Measurements from ENCODE around the gene SMIM30.

The SMIM30 gene

DNA sequence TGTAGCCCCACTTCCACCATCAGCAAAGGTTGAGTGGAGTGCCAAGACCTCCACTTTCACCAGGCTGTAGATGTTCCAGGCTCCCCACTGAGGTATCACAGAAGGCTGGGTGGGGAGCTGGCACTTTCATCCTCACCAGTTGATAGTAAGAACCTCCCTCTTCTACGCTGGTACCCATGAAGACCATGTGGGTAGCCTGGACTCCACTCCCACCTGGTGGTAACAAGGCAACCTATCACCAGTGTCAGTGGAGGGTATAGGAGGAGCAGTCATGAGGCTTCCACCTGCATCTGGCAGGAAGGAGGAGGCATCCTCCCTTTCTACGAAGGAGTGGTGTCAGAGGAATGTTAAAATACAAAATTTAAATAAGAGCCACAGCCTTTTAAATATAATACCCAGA is 4.4 kb downstream of the SMIM30 start:
- H3K36me3 ChIP-seq (ENCODE audit: control insufficient read depth in 5 of 5, insufficient read depth in 5 of 5, low read length in 5 of 5), result peaks cover 4 to 16% (median 6%) of the 10 kb centered on the region in 5 donors
- no peak overlapping the region for H3K27ac ChIP-seq (ENCODE audit: low read depth, low read length)
- no peaks in the 10 kb centered on the region for H3K9me3 ChIP-seq (ENCODE audit: control insufficient read depth in 5 of 5, low read length in 5 of 5)
- H3K27me3 ChIP-seq (ENCODE audit: control insufficient read depth in 5 of 5, insufficient read depth in 4 of 5, low read length in 5 of 5), result no peaks in the 10 kb centered on the region
- no peak overlapping the region for H3K9ac ChIP-seq (ENCODE audit: low read length in 5 of 5)
- H3K4me3 ChIP-seq (ENCODE audit: low read depth in 1 of 5, low read length in 5 of 5), result no peak overlapping the region
- peaks cover 0 to 14% (median 8%) of the 10 kb centered on the region in 5 donors for H3K4me1 ChIP-seq (ENCODE audit: control insufficient read depth in 5 of 5, insufficient read depth in 5 of 5, low read length in 5 of 5)

GRCh38 chr7:113109718-113110117 is 8.6 kb downstream of the SMIM30 start:
- H3K4me1 ChIP-seq (ENCODE audit: control insufficient read depth in 5 of 5, insufficient read depth in 5 of 5, low read length in 5 of 5), result peaks cover 0 to 3% (median 0%) of the 10 kb centered on the region in 5 donors
- H3K27me3 ChIP-seq (ENCODE audit: control insufficient read depth in 5 of 5, insufficient read depth in 4 of 5, low read length in 5 of 5), result no peaks in the 10 kb centered on the region
- H3K9me3 ChIP-seq (ENCODE audit: control insufficient read depth in 5 of 5, low read length in 5 of 5), result no peaks in the 10 kb centered on the region
- H3K9ac ChIP-seq (ENCODE audit: low read length in 5 of 5), result no peak overlapping the region
- H3K36me3 ChIP-seq (ENCODE audit: control insufficient read depth in 5 of 5, insufficient read depth in 5 of 5, low read length in 5 of 5), result peaks cover 0 to 8% (median 2%) of the 10 kb centered on the region in 5 donors
- no peak overlapping the region for H3K4me3 ChIP-seq (ENCODE audit: low read depth in 1 of 5, low read length in 5 of 5)
- H3K27ac ChIP-seq (ENCODE audit: low read depth, low read length), result no peak overlapping the region

GRCh38 chr7:113100121-113100603 is 18.2 kb downstream of the SMIM30 start:
- H3K4me1 ChIP-seq (ENCODE audit: control insufficient read depth in 5 of 5, insufficient read depth in 5 of 5, low read length in 5 of 5), result no peaks in the 10 kb centered on the region
- H3K9me3 ChIP-seq (ENCODE audit: control insufficient read depth in 5 of 5, low read length in 5 of 5), result no peaks in the 10 kb centered on the region
- no peaks in the 10 kb centered on the region for H3K27me3 ChIP-seq (ENCODE audit: control insufficient read depth in 5 of 5, insufficient read depth in 4 of 5, low read length in 5 of 5)
- no peaks in the 10 kb centered on the region for H3K36me3 ChIP-seq (ENCODE audit: control insufficient read depth in 5 of 5, insufficient read depth in 5 of 5, low read length in 5 of 5)
- H3K27ac ChIP-seq (ENCODE audit: low read depth, low read length), result no peak overlapping the region
- no peak overlapping the region for H3K4me3 ChIP-seq (ENCODE audit: low read depth in 1 of 5, low read length in 5 of 5)
- no peak overlapping the region for H3K9ac ChIP-seq (ENCODE audit: low read length in 5 of 5)

DNA sequence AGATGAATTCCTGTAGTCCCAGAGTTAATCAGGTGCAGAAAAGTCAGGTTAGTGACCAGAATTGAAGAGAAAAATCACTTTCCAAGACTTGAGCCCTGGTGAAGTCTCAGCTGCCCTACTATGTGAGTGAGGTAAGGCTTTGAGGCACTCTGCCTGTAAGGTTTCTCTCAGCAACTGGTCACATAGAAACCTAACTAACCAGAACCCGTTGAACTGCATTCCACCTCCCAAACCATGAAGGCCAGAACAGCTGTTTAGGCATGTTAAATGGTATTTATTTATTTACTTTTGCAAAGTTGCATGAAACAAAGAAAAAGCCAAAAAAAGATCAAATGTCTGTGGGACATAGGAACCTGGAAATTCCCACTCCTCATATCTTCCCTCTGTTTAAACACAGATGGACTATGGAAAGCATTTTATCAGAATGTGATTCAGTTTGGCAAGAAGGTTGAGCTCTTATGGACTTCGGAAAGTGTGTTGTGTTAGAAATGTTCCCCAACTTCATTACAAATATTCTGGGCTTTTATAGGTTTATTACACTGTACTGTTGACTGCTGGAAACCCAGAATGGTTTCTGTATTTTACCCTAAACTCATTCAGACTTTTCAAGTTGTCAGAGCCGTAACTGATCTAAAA is 19.0 kb downstream of the SMIM30 start:
- Histone ChIP-seq H3K27ac (ENCODE audit: low read depth, low read length) (no peak overlapping the region), H3K36me3 (ENCODE audit: control insufficient read depth in 5 of 5, insufficient read depth in 5 of 5, low read length in 5 of 5) (no peaks in the 10 kb centered on the region), H3K9me3 (ENCODE audit: control insufficient read depth in 5 of 5, low read length in 5 of 5) (no peaks in the 10 kb centered on the region), H3K4me1 (ENCODE audit: control insufficient read depth in 5 of 5, insufficient read depth in 5 of 5, low read length in 5 of 5) (no peaks in the 10 kb centered on the region), H3K27me3 (ENCODE audit: control insufficient read depth in 5 of 5, insufficient read depth in 4 of 5, low read length in 5 of 5) (no peaks in the 10 kb centered on the region), H3K4me3 (ENCODE audit: low read depth in 1 of 5, low read length in 5 of 5) (no peak overlapping the region), H3K9ac (ENCODE audit: low read length in 5 of 5) (no peak overlapping the region)

GRCh38 chr7:113094517-113095249 is 23.7 kb downstream of the SMIM30 start:
- Histone ChIP-seq H3K4me1 (ENCODE audit: control insufficient read depth in 5 of 5, insufficient read depth in 5 of 5, low read length in 5 of 5) (no peaks in the 10 kb centered on the region), H3K4me3 (ENCODE audit: low read depth in 1 of 5, low read length in 5 of 5) (no peak overlapping the region), H3K36me3 (ENCODE audit: control insufficient read depth in 5 of 5, insufficient read depth in 5 of 5, low read length in 5 of 5) (no peaks in the 10 kb centered on the region), H3K27ac (ENCODE audit: low read depth, low read length) (no peak overlapping the region), H3K9me3 (ENCODE audit: control insufficient read depth in 5 of 5, low read length in 5 of 5) (no peaks in the 10 kb centered on the region), H3K9ac (ENCODE audit: low read length in 5 of 5) (no peak overlapping the region), H3K27me3 (ENCODE audit: control insufficient read depth in 5 of 5, insufficient read depth in 4 of 5, low read length in 5 of 5) (no peaks in the 10 kb centered on the region)

DNA sequence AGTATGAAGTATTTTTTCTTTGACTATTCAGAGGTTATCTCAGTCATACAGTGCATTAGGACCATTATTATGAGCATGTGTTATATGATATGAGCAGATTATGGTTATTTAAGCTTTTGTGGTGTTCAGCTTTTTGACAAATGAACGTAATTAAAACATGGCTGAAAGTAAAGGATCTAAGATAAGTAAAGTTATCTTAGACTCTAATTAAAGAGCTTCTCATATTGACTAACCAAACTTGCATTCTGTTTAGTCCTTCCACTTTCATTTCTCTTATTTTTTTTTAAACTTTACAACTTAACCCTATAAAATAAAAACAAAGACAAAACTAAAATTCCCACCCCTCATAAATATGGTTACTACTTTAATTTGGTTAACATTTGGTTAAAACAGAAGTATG is 24.8 kb downstream of the SMIM30 start:
- Histone ChIP-seq H3K9me3 (ENCODE audit: control insufficient read depth in 5 of 5, low read length in 5 of 5) (no peaks in the 10 kb centered on the region), H3K4me3 (ENCODE audit: low read depth in 1 of 5, low read length in 5 of 5) (no peak overlapping the region), H3K9ac (ENCODE audit: low read length in 5 of 5) (no peak overlapping the region), H3K27me3 (ENCODE audit: control insufficient read depth in 5 of 5, insufficient read depth in 4 of 5, low read length in 5 of 5) (no peaks in the 10 kb centered on the region), H3K4me1 (ENCODE audit: control insufficient read depth in 5 of 5, insufficient read depth in 5 of 5, low read length in 5 of 5) (no peaks in the 10 kb centered on the region), H3K36me3 (ENCODE audit: control insufficient read depth in 5 of 5, insufficient read depth in 5 of 5, low read length in 5 of 5) (no peaks in the 10 kb centered on the region), H3K27ac (ENCODE audit: low read depth, low read length) (no peak overlapping the region)

DNA sequence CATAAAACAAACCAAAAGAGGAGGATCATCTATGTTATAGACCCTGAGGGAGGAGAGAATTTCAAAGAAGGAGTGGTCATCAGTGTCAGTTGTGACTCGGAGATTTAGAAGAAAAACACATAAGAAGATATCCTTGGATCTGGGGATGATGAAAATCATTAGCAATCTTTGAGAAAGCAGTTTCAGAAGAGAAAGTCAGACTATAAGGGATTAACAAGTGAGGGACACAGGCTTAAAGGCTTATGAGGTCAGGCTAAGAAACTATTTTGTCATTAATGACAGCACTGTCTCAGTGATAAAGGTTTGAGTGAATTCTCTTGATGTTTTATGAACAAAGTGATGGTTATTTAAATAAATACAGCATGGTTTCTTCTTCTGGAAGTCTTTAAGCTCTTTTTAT is 25.6 kb downstream of the SMIM30 start:
- Histone ChIP-seq H3K4me1 (ENCODE audit: control insufficient read depth in 5 of 5, insufficient read depth in 5 of 5, low read length in 5 of 5) (no peaks in the 10 kb centered on the region), H3K4me3 (ENCODE audit: low read depth in 1 of 5, low read length in 5 of 5) (no peak overlapping the region), H3K27me3 (ENCODE audit: control insufficient read depth in 5 of 5, insufficient read depth in 4 of 5, low read length in 5 of 5) (no peaks in the 10 kb centered on the region), H3K36me3 (ENCODE audit: control insufficient read depth in 5 of 5, insufficient read depth in 5 of 5, low read length in 5 of 5) (no peaks in the 10 kb centered on the region), H3K9me3 (ENCODE audit: control insufficient read depth in 5 of 5, low read length in 5 of 5) (no peaks in the 10 kb centered on the region), H3K27ac (ENCODE audit: low read depth, low read length) (no peak overlapping the region), H3K9ac (ENCODE audit: low read length in 5 of 5) (no peak overlapping the region)

DNA sequence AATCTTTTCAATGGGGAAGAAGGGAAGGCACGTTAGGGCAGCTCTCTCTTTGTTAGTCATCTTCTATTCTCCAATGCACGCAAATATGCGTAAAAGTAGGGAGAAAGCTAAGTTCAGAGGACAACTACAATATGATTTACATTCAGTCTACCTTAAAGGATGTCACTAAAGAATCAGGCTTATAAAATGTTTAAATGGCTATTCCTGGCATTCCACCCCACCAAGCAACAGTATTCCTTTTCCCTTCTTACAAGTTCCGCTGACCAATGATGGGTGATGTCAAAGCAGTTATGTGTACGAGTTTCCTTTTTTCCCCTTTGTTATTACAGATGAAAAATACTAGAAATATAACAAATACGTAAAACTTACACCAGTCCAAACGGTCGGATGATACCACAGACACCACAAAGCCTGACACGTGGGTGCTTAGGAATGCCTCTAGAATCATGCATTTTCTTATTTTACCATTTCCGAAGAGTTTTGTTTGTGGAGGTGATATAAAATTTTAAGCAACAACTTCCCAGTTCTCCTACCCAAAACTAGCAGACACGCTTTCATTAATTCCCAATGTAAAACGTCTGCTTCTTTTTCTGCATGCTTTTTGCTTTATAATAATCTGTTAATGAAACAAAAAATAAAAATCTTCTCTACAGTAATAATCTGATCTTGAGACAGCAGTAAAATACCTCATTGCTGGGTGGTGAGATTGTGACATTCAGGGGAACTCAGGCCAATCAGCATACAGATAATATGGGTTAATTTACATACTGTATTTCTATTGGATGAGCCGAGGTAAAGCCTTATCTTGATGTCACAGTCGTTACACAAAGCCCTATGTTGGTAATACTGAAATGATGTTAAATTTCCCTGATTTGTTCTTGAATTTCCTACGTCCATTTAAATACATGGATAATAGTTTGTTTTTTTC is 31.0 kb downstream of the SMIM30 start:
- Histone ChIP-seq H3K27me3 (ENCODE audit: control insufficient read depth in 5 of 5, insufficient read depth in 4 of 5, low read length in 5 of 5) (peaks cover 0 to 10% (median 5%) of the 10 kb centered on the region in 5 donors), H3K27ac (ENCODE audit: low read depth, low read length) (peak overlapping the region; percentile 75), H3K9me3 (ENCODE audit: control insufficient read depth in 5 of 5, low read length in 5 of 5) (no peaks in the 10 kb centered on the region), H3K4me3 (ENCODE audit: low read depth in 1 of 5, low read length in 5 of 5) (peak overlapping the region; percentile 40 to 74 (median 67)), H3K36me3 (ENCODE audit: control insufficient read depth in 5 of 5, insufficient read depth in 5 of 5, low read length in 5 of 5) (no peaks in the 10 kb centered on the region), H3K4me1 (ENCODE audit: control insufficient read depth in 5 of 5, insufficient read depth in 5 of 5, low read length in 5 of 5) (peaks cover 0 to 20% (median 16%) of the 10 kb centered on the region in 5 donors), H3K9ac (ENCODE audit: low read length in 5 of 5) (peak overlapping the region in 2 of 5 donors; percentile 47 to 52)

- peak within 1 kb of the TSS; percentile 55 to 74 (median 68) for H3K4me3 ChIP-seq (ENCODE audit: low read depth in 1 of 5, low read length in 5 of 5)
- peak within 1 kb of the TSS in 3 of 5 donors; percentile 24 to 52 (median 47) for H3K9ac ChIP-seq (ENCODE audit: low read length in 5 of 5)
- peaks cover 0 to 20% (median 16%) of the 10 kb centered on the region in 5 donors for H3K4me1 ChIP-seq (ENCODE audit: control insufficient read depth in 5 of 5, insufficient read depth in 5 of 5, low read length in 5 of 5)
- H3K27ac ChIP-seq (ENCODE audit: low read depth, low read length), result peak within 1 kb of the TSS; percentile 75
- peaks cover 0 to 10% (median 5%) of the 10 kb centered on the region in 5 donors for H3K27me3 ChIP-seq (ENCODE audit: control insufficient read depth in 5 of 5, insufficient read depth in 4 of 5, low read length in 5 of 5)
- H3K36me3 ChIP-seq (ENCODE audit: control insufficient read depth in 5 of 5, insufficient read depth in 5 of 5, low read length in 5 of 5), result no peaks in the 10 kb centered on the region
- H3K9me3 ChIP-seq (ENCODE audit: control insufficient read depth in 5 of 5, low read length in 5 of 5), result no peaks in the 10 kb centered on the region
Observed at GRCh38 chr7:113086431-113086888, 31.9 kb downstream of the SMIM30 start, which contains the start of gene GPR85. TSS of gene GPR85 (minus strand) at chr7:113086827. CDS start at chr7:113084721, 2,106 bp downstream.

All from subcutaneous abdominal adipose tissue (tissue), 5 donors.